ENCODE results near the gene NDUFB5.

Gene NDUFB5

DNA sequence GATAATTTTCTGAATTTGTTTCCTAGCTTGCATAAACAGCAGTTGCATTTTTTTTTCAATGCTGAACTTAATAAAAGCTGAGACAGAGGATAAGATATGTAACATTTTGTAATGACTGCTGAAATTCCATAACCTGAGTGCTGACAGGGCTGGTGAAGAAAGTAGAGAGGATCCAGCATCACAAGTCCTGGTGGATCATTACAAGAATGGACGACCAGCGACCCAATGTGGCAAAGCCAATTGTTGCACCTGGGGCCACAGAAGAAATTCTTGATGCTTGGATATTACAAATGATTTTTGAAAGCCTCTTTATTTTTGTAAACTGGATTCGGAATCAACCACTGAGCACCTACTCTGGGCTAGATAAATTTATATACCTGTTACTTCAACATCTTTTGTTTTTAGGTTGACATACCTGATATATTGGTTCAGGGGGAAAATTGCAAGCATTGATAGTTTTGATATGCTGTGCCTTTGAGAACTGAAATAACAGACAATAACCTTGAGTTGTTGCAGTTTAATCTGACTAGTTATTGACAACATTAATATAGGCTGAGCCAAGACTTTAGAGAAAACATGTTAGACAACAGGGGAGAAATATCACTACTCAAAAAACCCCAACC lies 45.7 kb upstream of the NDUFB5 start:
- Histone ChIP-seq H3K4me1 (ENCODE audit: control insufficient read depth, insufficient read depth, low read length) (no peaks in the 10 kb centered on the region), H3K4me3 (ENCODE audit: low read depth, low read length) (no peak overlapping the region), H3K36me3 (ENCODE audit: control insufficient read depth in 2 of 2, insufficient read depth in 1 of 2, low read length in 2 of 2) (no peaks in the 10 kb centered on the region), H3K9me3 (ENCODE audit: control insufficient read depth, insufficient read depth, low read depth, low read length) (no peaks in the 10 kb centered on the region), H3K27ac (ENCODE audit: extremely low read depth, low read depth, low read length) (no peak overlapping the region)
- CTCF ChIA-PET, result interaction anchor here (0.6 to 1.6 kb wide), 5 partner anchors 26 to 236 kb away, joined by 3 to 4 read pairs (median 4); partner anchors contain the start of genes GNB4 and ZNF639
- TF ChIP-seq, protein P1, sequence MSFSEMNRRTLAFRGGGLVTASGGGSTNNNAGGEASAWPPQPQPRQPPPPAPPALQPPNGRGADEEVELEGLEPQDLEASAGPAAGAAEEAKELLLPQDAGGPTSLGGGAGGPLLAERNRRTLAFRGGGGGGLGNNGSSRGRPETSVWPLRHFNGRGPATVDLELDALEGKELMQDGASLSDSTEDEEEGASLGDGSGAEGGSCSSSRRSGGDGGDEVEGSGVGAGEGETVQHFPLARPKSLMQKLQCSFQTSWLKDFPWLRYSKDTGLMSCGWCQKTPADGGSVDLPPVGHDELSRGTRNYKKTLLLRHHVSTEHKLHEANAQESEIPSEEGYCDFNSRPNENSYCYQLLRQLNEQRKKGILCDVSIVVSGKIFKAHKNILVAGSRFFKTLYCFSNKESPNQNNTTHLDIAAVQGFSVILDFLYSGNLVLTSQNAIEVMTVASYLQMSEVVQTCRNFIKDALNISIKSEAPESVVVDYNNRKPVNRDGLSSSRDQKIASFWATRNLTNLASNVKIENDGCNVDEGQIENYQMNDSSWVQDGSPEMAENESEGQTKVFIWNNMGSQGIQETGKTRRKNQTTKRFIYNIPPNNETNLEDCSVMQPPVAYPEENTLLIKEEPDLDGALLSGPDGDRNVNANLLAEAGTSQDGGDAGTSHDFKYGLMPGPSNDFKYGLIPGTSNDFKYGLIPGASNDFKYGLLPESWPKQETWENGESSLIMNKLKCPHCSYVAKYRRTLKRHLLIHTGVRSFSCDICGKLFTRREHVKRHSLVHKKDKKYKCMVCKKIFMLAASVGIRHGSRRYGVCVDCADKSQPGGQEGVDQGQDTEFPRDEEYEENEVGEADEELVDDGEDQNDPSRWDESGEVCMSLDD (tag by site-specific recombination; IDR thresholded peaks at IDR 0.05), result no peak
- peak; percentile 71 for TF ChIP-seq ZNF654 (tag by site-specific recombination; IDR thresholded peaks at IDR 0.05; ENCODE audit: low read depth)
- no peak for TF ChIP-seq ZNF302 (tag by site-specific recombination; IDR thresholded peaks at IDR 0.05; ENCODE audit: low read depth)
- TF ChIP-seq ZNF658 (tag by site-specific recombination; IDR thresholded peaks at IDR 0.05), result no peak
- TF ChIP-seq ZNF621 (tag by site-specific recombination; IDR thresholded peaks at IDR 0.05), result no peak
- TF ChIP-seq ZNF791 (tag by site-specific recombination; IDR thresholded peaks at IDR 0.05), result no peak
- TF ChIP-seq ZBTB20 (tag by site-specific recombination; IDR thresholded peaks at IDR 0.05), result no peak
- no peak for TF ChIP-seq ZNF239 (tag by site-specific recombination; IDR thresholded peaks at IDR 0.05)
- TF ChIP-seq, protein P2, sequence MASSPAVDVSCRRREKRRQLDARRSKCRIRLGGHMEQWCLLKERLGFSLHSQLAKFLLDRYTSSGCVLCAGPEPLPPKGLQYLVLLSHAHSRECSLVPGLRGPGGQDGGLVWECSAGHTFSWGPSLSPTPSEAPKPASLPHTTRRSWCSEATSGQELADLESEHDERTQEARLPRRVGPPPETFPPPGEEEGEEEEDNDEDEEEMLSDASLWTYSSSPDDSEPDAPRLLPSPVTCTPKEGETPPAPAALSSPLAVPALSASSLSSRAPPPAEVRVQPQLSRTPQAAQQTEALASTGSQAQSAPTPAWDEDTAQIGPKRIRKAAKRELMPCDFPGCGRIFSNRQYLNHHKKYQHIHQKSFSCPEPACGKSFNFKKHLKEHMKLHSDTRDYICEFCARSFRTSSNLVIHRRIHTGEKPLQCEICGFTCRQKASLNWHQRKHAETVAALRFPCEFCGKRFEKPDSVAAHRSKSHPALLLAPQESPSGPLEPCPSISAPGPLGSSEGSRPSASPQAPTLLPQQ (tag by site-specific recombination; IDR thresholded peaks at IDR 0.05), result no peak
- TF ChIP-seq ZNF394 (tag by site-specific recombination; IDR thresholded peaks at IDR 0.05; ENCODE audit: borderline replicate concordance), result no peak
- TF ChIP-seq, protein P3, sequence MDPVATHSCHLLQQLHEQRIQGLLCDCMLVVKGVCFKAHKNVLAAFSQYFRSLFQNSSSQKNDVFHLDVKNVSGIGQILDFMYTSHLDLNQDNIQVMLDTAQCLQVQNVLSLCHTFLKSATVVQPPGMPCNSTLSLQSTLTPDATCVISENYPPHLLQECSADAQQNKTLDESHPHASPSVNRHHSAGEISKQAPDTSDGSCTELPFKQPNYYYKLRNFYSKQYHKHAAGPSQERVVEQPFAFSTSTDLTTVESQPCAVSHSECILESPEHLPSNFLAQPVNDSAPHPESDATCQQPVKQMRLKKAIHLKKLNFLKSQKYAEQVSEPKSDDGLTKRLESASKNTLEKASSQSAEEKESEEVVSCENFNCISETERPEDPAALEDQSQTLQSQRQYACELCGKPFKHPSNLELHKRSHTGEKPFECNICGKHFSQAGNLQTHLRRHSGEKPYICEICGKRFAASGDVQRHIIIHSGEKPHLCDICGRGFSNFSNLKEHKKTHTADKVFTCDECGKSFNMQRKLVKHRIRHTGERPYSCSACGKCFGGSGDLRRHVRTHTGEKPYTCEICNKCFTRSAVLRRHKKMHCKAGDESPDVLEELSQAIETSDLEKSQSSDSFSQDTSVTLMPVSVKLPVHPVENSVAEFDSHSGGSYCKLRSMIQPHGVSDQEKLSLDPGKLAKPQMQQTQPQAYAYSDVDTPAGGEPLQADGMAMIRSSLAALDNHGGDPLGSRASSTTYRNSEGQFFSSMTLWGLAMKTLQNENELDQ (tag by site-specific recombination; IDR thresholded peaks at IDR 0.05; ENCODE audit: low read depth), result no peak
- TF ChIP-seq IKZF3 (tag by site-specific recombination; IDR thresholded peaks at IDR 0.05), result no peak
- TF ChIP-seq ZNF76 (tag by site-specific recombination; IDR thresholded peaks at IDR 0.05; ENCODE audit: borderline replicate concordance, low read depth), result no peak
- TF ChIP-seq ZNF600 (tag by site-specific recombination; IDR thresholded peaks at IDR 0.05), result peak; percentile 66; the same call in 1 of the 2 replicates
- no peak for TF ChIP-seq ZNF292 (tag by site-specific recombination; IDR thresholded peaks at IDR 0.05; ENCODE audit: borderline replicate concordance, low read depth)
- POLR2A ChIA-PET, result no interaction called here

DNA sequence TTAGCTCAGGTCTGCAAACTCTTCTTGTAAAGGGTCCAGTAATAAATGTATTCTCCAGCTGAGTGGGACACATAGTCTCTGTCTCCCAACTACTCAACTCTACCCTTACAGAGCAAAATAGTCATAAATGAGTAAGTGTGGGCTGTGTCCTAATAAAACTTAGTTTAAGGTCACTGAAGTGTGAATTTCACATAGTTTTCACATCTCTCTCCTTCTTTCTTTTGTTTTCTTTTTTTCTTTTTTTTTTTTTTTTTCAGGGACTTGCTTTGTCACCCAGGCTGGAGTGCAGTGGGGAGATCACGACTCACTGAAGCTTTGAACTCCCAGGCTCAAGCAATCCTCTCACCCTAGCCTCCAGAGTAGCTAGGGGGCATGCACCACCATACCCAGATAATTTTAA lies 43.8 kb upstream of the NDUFB5 start:
- no peaks in the 10 kb centered on the region for H3K36me3 ChIP-seq (ENCODE audit: control insufficient read depth in 2 of 2, insufficient read depth in 1 of 2, low read length in 2 of 2)
- no peak overlapping the region for H3K27ac ChIP-seq (ENCODE audit: extremely low read depth, low read depth, low read length)
- ChIA-PET POLR2A (interaction anchor here (0.7 kb wide), 1 partner anchor 413 kb away, joined by 3 read pairs; no protein-coding TSS in a partner anchor), CTCF (interaction anchor here (0.9 to 1.1 kb wide), 2 partner anchors 89 to 545 kb away, joined by 4 to 5 read pairs; no protein-coding TSS in a partner anchor)
- no peaks in the 10 kb centered on the region for H3K9me3 ChIP-seq (ENCODE audit: control insufficient read depth, insufficient read depth, low read depth, low read length)
- no peaks in the 10 kb centered on the region for H3K4me1 ChIP-seq (ENCODE audit: control insufficient read depth, insufficient read depth, low read length)
- TF ChIP-seq ZNF24 (tag by site-specific recombination; IDR thresholded peaks at IDR 0.05), result no peak
- TF ChIP-seq, protein P4, sequence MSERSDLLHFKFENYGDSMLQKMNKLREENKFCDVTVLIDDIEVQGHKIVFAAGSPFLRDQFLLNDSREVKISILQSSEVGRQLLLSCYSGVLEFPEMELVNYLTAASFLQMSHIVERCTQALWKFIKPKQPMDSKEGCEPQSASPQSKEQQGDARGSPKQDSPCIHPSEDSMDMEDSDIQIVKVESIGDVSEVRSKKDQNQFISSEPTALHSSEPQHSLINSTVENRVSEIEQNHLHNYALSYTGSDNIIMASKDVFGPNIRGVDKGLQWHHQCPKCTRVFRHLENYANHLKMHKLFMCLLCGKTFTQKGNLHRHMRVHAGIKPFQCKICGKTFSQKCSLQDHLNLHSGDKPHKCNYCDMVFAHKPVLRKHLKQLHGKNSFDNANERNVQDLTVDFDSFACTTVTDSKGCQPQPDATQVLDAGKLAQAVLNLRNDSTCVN (tag by site-specific recombination; optimal IDR thresholded peaks at IDR 0.05), result no peak
- H3K4me3 ChIP-seq (ENCODE audit: low read depth, low read length), result no peak overlapping the region

Measured in HEK293 (cell line).